Measurements from ENCODE around the gene EML6. TPM values are rescaled to one million over a fixed set of nuclear protein-coding genes. Genes with fewer than 3 reads are reported as not detected.

EML6 gene
- total and polyA plus RNA-seq, 2 of the 8 experiments (the other 6 are each of a cell fraction or from before 2014, with no cell fraction given) = 1.2 to 1.6 TPM

- Histone ChIP-seq H2AFZ (ENCODE audit: low read length) (no peak overlapping the region), H3K23me2 (ENCODE audit: low read depth, low read length) (no peaks in the 10 kb centered on the region), H3K9me3 (ENCODE audit: insufficient read depth in 2 of 2, low read depth in 1 of 2, low read length in 1 of 2) (no peaks in the 10 kb centered on the region), H3K79me1 (ENCODE audit: low read depth, low read length) (no peaks in the 10 kb centered on the region), H4K91ac (replicated peaks; ENCODE audit: insufficient read length, low read length) (no peak overlapping the region), H3K9ac (replicated peaks in 1 of 4; ENCODE audit: extremely low read depth in 1 of 4, low read depth in 3 of 4, low read length in 3 of 4) (no peak overlapping the region), H3K79me2 (ENCODE audit: control insufficient read depth in 1 of 2, insufficient read depth in 2 of 2, low read length in 2 of 2) (no peaks in the 10 kb centered on the region), H3K18ac (ENCODE audit: extremely low read depth, low read length) (no peak overlapping the region), H3K56ac (replicated peaks; ENCODE audit: insufficient read length, low read depth, low read length) (no peak overlapping the region), H2BK120ac (replicated peaks; ENCODE audit: low read depth, low read length) (no peak overlapping the region), H4K20me1 (replicated peaks in 1 of 2; ENCODE audit: control insufficient read depth in 1 of 2, insufficient read depth in 2 of 2, low read length in 2 of 2) (no peaks in the 10 kb centered on the region), H3K4ac (replicated peaks; ENCODE audit: insufficient read length, low read depth, low read length) (no peak overlapping the region), H3K27ac (ENCODE audit: low read depth, low read length) (no peak overlapping the region), H2BK20ac (ENCODE audit: low read length) (no peak overlapping the region), H3K27me3 (replicated peaks in 1 of 4; ENCODE audit: control insufficient read depth in 3 of 4, extremely low read depth in 1 of 4, insufficient read depth in 3 of 4, low read length in 3 of 4) (no peaks in the 10 kb centered on the region), H3K14ac (ENCODE audit: insufficient read length) (no peak overlapping the region), H3K23ac (ENCODE audit: insufficient read length) (no peak overlapping the region), H3K4me3 (ENCODE audit: extremely low read depth in 1 of 4, insufficient read depth in 2 of 4, low read depth in 3 of 4, low read length in 4 of 4) (no peak overlapping the region), H3K36me3 (ENCODE audit: control insufficient read depth in 2 of 4, insufficient read depth in 4 of 4, low read length in 3 of 4) (no peaks in the 10 kb centered on the region), H4K8ac (ENCODE audit: extremely low read depth, insufficient read depth, low read length) (no peak overlapping the region), H2BK5ac (ENCODE audit: low read depth, low read length) (no peak overlapping the region), H2BK15ac (ENCODE audit: low read length) (no peak overlapping the region), H3K4me1 (replicated peaks in 1 of 4; ENCODE audit: control insufficient read depth in 3 of 4, insufficient read depth in 4 of 4, low read length in 3 of 4) (no peaks in the 10 kb centered on the region), H2AK5ac (ENCODE audit: low read depth, low read length) (no peak overlapping the region), H2BK12ac (ENCODE audit: low read depth, low read length) (no peak overlapping the region), H3K4me2 (ENCODE audit: insufficient read depth in 1 of 2, low read depth in 2 of 2, low read length in 2 of 2) (no peak overlapping the region), H4K5ac (ENCODE audit: insufficient read length, low read depth, low read length) (no peak overlapping the region)
- CTCF ChIA-PET (ENCODE audit: partially characterized antibody) = interaction anchor here (2.8 kb wide), 1 partner anchor 9 kb away, joined by 14 read pairs; no protein-coding TSS in a partner anchor
- TF ChIP-seq TAF1 (IDR thresholded peaks at IDR 0.05; ENCODE audit: low read depth, low read length) (no peak), TCF12 (IDR thresholded peaks at IDR 0.05; ENCODE audit: low read depth, low read length) (no peak), BCL11A (IDR thresholded peaks at IDR 0.05; ENCODE audit: low read depth in 2 of 2, low read length in 2 of 2) (no peak), HDAC6 (IDR thresholded peaks at IDR 0.05; ENCODE audit: low read depth, low read length) (no peak)
- DNase-seq (ENCODE audit: low read depth in 1 of 2, low spot score in 2 of 2) (no peak), FAIRE-seq (no peak)
- WGBS, 2 experiments (ENCODE audit: extremely low coverage in 1 of 2, insufficient coverage in 1 of 2, insufficient read length in 1 of 2, insufficient replicate concordance in 2 of 2, low coverage in 1 of 2, low lambda C conversion rate in 2 of 2, missing lambda C conversion rate in 1 of 2) = 93% methylated on average over 3 of the region's 3 CpGs; no CpG with 5 or more reads in 1 of the 2 experiments
- POLR2A ChIA-PET (ENCODE audit: partially characterized antibody) = interaction anchor here (0.9 kb wide), 1 partner anchor 206 kb away, joined by 3 read pairs; no protein-coding TSS in a partner anchor
Measured at GRCh38 chr2:54909001-54909400, 185.5 kb downstream of the EML6 start.
